RWPE2 (cell line): ENCODE measurements around the gene ARHGEF3.

Experiments used
- ATAC-seq: fragments of 200-7000 bp; cut with Tn5 transposase; 3 replicates; pipeline ENCODE4 v1.9.1; 2021; ENCODE audit warnings: low read depth
- DNase-seq: peaks from one replicate; pipeline ENCODE4 v3.0.0-alpha.2; 2020; ENCODE audit warnings: low spot score
- H3K27ac ChIP-seq: fragments of 450-650 bp; 2 replicates; pipeline ENCODE4 v1.5.1; 2017; ENCODE audit warnings: mild to moderate bottlenecking; ENCODE audit not compliant: poor library complexity, severe bottlenecking
- H3K27me3 ChIP-seq: fragments of 250-450 bp; sonication (Bioruptor Pico); 2 replicates; pipeline ENCODE4 v1.5.1; 2021; ENCODE audit warnings: mild to moderate bottlenecking, moderate library complexity; ENCODE audit not compliant: insufficient read depth, poor library complexity, severe bottlenecking
- H3K36me3 ChIP-seq: fragments of 250-450 bp; sonication (Bioruptor Pico); 2 replicates; pipeline ENCODE4 v1.5.1; 2020; ENCODE audit warnings: low read depth, mild to moderate bottlenecking, moderate library complexity
- H3K4me1 ChIP-seq: fragments of 250-450 bp; sonication (Bioruptor Pico); 2 replicates; pipeline ENCODE4 v1.5.1; 2021; ENCODE audit warnings: mild to moderate bottlenecking, moderate library complexity; ENCODE audit not compliant: insufficient read depth, poor library complexity, severe bottlenecking
- H3K4me3 ChIP-seq: fragments of 250-450 bp; sonication (Bioruptor Pico); 2 replicates; pipeline ENCODE4 v1.5.1; 2021; ENCODE audit warnings: mild to moderate bottlenecking, moderate library complexity; ENCODE audit not compliant: severe bottlenecking
- H3K9me3 ChIP-seq: fragments of 250-450 bp; sonication (Bioruptor Pico); 2 replicates; pipeline ENCODE4 v1.5.1; 2021; ENCODE audit warnings: mild to moderate bottlenecking, moderate library complexity; ENCODE audit not compliant: severe bottlenecking
- TF ChIP-seq, protein P1 (sequence below): fragments of 450-650 bp; IDR thresholded peaks from one replicate; pipeline ENCODE4 v1.5.1; 2017; ENCODE audit warnings: mild to moderate bottlenecking, moderate library complexity; ENCODE audit not compliant: poor library complexity, severe bottlenecking

Gene ARHGEF3

DNA sequence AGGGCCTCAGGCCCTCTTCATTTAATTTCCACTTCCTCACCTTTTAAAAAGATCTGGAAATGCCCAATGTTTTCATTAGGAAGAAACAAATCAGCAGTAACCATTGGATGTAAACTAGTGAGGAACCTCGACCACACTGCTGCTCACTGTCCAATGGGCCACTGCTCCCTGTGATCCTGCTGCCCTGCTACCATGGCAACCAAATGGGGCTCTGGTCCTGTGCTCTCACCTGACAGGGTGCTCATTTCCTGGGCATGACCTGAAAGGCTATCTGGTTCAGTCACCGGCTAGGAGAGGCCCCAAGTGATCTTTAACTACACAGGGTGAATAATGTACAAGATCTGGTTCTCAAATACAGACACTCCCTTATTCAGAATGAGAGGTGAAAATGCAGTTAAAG is 54.6 kb downstream of the ARHGEF3 start:
- TF ChIP-seq, protein P1, sequence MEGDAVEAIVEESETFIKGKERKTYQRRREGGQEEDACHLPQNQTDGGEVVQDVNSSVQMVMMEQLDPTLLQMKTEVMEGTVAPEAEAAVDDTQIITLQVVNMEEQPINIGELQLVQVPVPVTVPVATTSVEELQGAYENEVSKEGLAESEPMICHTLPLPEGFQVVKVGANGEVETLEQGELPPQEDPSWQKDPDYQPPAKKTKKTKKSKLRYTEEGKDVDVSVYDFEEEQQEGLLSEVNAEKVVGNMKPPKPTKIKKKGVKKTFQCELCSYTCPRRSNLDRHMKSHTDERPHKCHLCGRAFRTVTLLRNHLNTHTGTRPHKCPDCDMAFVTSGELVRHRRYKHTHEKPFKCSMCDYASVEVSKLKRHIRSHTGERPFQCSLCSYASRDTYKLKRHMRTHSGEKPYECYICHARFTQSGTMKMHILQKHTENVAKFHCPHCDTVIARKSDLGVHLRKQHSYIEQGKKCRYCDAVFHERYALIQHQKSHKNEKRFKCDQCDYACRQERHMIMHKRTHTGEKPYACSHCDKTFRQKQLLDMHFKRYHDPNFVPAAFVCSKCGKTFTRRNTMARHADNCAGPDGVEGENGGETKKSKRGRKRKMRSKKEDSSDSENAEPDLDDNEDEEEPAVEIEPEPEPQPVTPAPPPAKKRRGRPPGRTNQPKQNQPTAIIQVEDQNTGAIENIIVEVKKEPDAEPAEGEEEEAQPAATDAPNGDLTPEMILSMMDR: no peak
- no peaks in the 10 kb centered on the region for H3K9me3 ChIP-seq
- H3K4me3 ChIP-seq: no peak overlapping the region
- no peaks in the 10 kb centered on the region for H3K27me3 ChIP-seq
- H3K36me3 ChIP-seq: peaks cover 28% of the 10 kb centered on the region
- no peak overlapping the region for H3K27ac ChIP-seq
- ATAC-seq (no peak), DNase-seq (no peak)
- H3K4me1 ChIP-seq: peaks cover 3% of the 10 kb centered on the region

DNA sequence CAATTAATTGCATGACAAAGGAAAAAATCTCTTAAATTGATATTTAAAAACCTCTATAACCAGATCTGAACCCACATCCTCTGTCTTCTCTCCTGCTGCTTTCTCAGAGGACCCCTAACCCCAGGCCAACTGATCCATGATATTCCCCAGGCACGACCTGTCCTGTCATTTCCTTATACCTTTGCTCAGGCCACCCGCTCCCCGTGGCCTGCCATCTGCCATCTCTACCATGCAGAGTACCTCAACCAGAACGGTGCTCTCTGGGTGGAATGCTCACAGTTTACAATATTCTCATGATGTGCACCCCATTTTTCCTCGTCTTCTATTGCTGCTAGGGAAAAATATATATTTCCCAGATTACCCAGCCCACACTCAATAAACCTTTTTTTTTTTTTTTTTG is 57.7 kb downstream of the ARHGEF3 start:
- ATAC-seq: no peak
- Histone ChIP-seq H3K27me3 (no peaks in the 10 kb centered on the region), H3K4me3 (no peak overlapping the region), H3K4me1 (no peaks in the 10 kb centered on the region), H3K27ac (no peak overlapping the region), H3K9me3 (no peaks in the 10 kb centered on the region), H3K36me3 (peaks cover 5% of the 10 kb centered on the region)
- TF ChIP-seq, protein P1: no peak
- DNase-seq: no peak

DNA sequence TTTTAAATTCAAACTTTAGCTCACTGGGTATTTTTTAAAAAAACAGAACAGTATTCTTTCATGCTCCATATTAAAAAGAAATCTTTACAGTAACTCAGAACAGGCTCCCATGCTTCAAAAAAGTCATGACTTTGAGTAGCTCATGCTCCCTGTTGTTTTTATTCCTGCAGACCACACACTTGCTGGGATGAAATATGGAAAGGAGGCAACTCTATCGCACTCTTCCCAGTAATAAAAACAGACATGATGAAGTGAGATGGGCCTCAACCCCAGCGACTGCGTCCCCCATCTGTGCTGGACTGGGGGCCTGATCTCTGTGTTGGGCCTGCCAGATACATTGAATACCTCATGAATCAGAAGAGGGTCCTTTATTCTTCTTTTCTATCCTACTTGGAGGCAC is 58.9 kb downstream of the ARHGEF3 start:
- DNase-seq (no peak), ATAC-seq (no peak)
- TF ChIP-seq, protein P1: no peak
- H3K36me3 ChIP-seq: peaks cover 7% of the 10 kb centered on the region
- H3K4me3 ChIP-seq: no peak overlapping the region
- H3K27ac ChIP-seq: no peak overlapping the region
- no peaks in the 10 kb centered on the region for H3K4me1 ChIP-seq
- H3K27me3 ChIP-seq: no peaks in the 10 kb centered on the region
- no peaks in the 10 kb centered on the region for H3K9me3 ChIP-seq

DNA sequence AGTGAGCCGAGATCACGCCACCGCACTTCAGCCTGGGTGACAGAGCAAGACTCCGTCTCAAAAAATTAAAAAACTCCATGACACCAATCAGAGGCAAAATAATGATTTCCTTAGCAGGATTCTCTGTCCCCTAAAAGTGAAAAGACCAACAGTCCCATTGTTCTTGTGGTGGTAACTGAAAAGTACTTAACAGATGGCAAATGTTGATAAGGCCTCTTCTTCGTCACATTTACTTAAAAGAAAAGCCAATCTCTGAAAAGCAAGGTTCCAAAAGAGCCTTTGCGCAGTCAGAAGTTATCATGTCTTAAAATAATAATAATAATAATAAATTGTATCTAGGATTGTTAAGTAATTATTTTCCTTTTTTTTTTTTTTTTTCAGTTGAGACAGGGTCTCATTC is 62.7 kb downstream of the ARHGEF3 start:
- H3K9me3 ChIP-seq: no peaks in the 10 kb centered on the region
- H3K4me3 ChIP-seq: no peak overlapping the region
- no peaks in the 10 kb centered on the region for H3K27me3 ChIP-seq
- H3K36me3 ChIP-seq: peaks cover 4% of the 10 kb centered on the region
- DNase-seq (no peak), ATAC-seq (no peak)
- no peaks in the 10 kb centered on the region for H3K4me1 ChIP-seq
- no peak overlapping the region for H3K27ac ChIP-seq
- TF ChIP-seq, protein P1: no peak

DNA sequence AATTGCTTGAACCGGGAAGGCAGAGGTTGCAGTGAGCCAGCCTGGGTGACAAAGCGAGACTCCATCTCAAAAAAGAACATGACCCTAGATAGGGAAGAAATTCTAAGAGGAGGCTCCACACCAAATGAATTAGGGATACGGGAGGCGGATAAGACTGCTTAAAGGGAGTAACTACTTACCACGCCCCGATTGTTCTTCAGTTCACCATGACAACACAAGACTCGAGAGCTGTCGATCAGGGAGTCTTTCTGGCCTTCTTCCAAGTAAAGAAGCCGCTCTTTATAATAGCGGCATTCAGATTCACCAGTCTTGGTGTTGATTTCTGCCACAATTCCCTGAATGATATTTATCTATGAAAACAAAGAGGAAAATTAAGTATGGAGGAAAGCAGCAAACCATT is 64.7 kb downstream of the ARHGEF3 start:
- no peaks in the 10 kb centered on the region for H3K4me1 ChIP-seq
- H3K36me3 ChIP-seq: peaks cover 6% of the 10 kb centered on the region
- H3K4me3 ChIP-seq: no peak overlapping the region
- no peak overlapping the region for H3K27ac ChIP-seq
- no peaks in the 10 kb centered on the region for H3K27me3 ChIP-seq
- ATAC-seq (no peak), DNase-seq (no peak)
- H3K9me3 ChIP-seq: no peaks in the 10 kb centered on the region
- TF ChIP-seq, protein P1: no peak
